GM18867 (cell line): ENCODE results near the gene PCDHB12.

Experiments
- ATAC-seq: cut with Tn5 transposase; IDR thresholded peaks from one replicate; pipeline ENCODE4 v1.9.1; 2021; ENCODE audit warnings: mild to moderate bottlenecking, moderate library complexity; ENCODE audit not compliant: unreplicated experiment

Gene PCDHB12

GRCh38 chr5:141260458-141261237 lies 52.1 kb downstream of the PCDHB12 start:
- ATAC-seq: no peak

DNA sequence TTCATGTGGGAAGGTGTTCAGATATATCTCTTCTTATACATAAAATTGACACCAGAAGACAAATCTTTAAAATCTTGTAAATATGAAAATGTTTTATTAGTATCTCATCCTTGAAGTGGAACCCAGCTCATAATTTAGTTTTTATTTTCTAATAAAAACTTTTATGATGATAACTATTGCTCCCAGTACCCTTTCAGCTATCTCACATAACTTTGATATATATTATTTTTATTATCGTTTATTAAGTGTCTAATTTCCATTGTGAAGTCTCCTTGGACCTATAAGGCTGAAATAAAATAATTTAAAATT lies 52.7 kb downstream of the PCDHB12 start:
- ATAC-seq: no peak
